SK-N-SH (cell line): ENCODE measurements around the gene ZDHHC7. TPM values are rescaled to one million over a fixed set of nuclear protein-coding genes. Genes with fewer than 3 reads are reported as not detected.

Experiments
- CTCF ChIA-PET: fragments of 300-600, 350-600 bp; formaldehyde crosslinking; extraction: SDS; loops from one replicate; lab custom pipeline; 2021; lab: Yijun Ruan, JAX
- POLR2A ChIA-PET: fragments of 350-600 bp; sonication (Branson Sonifier 250); formaldehyde crosslinking; extraction: SDS; loops from one replicate; lab custom pipeline; 2020; ENCODE audit warnings: antibody characterized with exemption, inconsistent platforms; lab: Yijun Ruan, JAX
- DNase-seq: peaks from one replicate; pipeline ENCODE4 v3.0.0; 2012
- H2AFZ ChIP-seq: fragments of 200-600 bp; sonication (generic); 2 replicates; pipeline ENCODE4 v1.8.1; 2016; ENCODE audit warnings: antibody characterized with exemption, mild to moderate bottlenecking, low read depth
- H3F3A ChIP-seq: fragments of 200-600 bp; sonication (generic); replicated peaks from 2 replicates; pipeline ENCODE3; 2016; ENCODE audit warnings: antibody characterized with exemption, mild to moderate bottlenecking; ENCODE audit not compliant: insufficient read depth
- H3K27ac ChIP-seq, 2 experiments: fragments of 200-500 bp in 1 of 2; fragments of 200-600 bp in 1 of 2; sonication (Bioruptor generic) in 1 of 2; sonication (generic), shearing (Covaris generic) in 1 of 2; 2 replicates each; pipeline versions ENCODE4 v1.5.1 to v1.6.1; 2014 to 2016; ENCODE audit warnings: low read depth in 2 of 2, inconsistent platforms in 1 of 2, low read length in 1 of 2, mild to moderate bottlenecking in 1 of 2, mixed read lengths in 1 of 2
- H3K27me3 ChIP-seq: fragments of 200-600 bp; sonication (generic), shearing (Covaris generic); 2 replicates; pipeline ENCODE4 v1.6.1; 2016; ENCODE audit warnings: mixed run types; ENCODE audit not compliant: insufficient read depth
- H3K36me3 ChIP-seq, 2 experiments: fragments of 200-500 bp in 1 of 2; fragments of 200-600 bp in 1 of 2; sonication (Bioruptor generic) in 1 of 2; sonication (generic) in 1 of 2; replicated peaks in 1 of 2; 2 replicates each; pipeline versions ENCODE3 to v1.5.1; 2014 to 2016; ENCODE audit warnings: low read length in 1 of 2, mild to moderate bottlenecking in 1 of 2; ENCODE audit not compliant: insufficient read depth in 2 of 2, control insufficient read depth in 1 of 2
- H3K4me1 ChIP-seq, 2 experiments: fragments of 200-500 bp in 1 of 2; fragments of 200-600 bp in 1 of 2; sonication (Bioruptor generic) in 1 of 2; sonication (generic), shearing (Covaris generic) in 1 of 2; 2 replicates each; pipeline versions ENCODE4 v1.5.1 to v1.6.1; 2014 to 2016; ENCODE audit warnings: low read depth in 1 of 2, low read length in 1 of 2, mixed run types in 1 of 2; ENCODE audit not compliant: insufficient read depth in 2 of 2, control insufficient read depth in 1 of 2
- H3K4me2 ChIP-seq: fragments of 200-600 bp; sonication (generic), shearing (Covaris generic); 2 replicates; pipeline ENCODE4 v1.6.1; 2017; ENCODE audit warnings: mixed run types
- H3K4me3 ChIP-seq, 2 experiments: fragments of 200-500 bp in 1 of 2; fragments of 200-600 bp in 1 of 2; sonication (Bioruptor generic) in 1 of 2; sonication (generic), shearing (Covaris generic) in 1 of 2; 2 replicates each; pipeline versions ENCODE4 v1.5.1 to v1.8.1; 2014 to 2016; ENCODE audit warnings: low read depth in 2 of 2, inconsistent platforms in 1 of 2, low read length in 1 of 2, mild to moderate bottlenecking in 1 of 2, mixed read lengths in 1 of 2, moderate library complexity in 1 of 2
- H3K79me2 ChIP-seq: fragments of 200-600 bp; sonication (generic); 2 replicates; pipeline ENCODE4 v1.8.1; 2017; ENCODE audit warnings: mild to moderate bottlenecking; ENCODE audit not compliant: insufficient read depth
- H3K9ac ChIP-seq: fragments of 200-600 bp; sonication (generic); 2 replicates; pipeline ENCODE4 v1.6.1; 2017; ENCODE audit warnings: mixed run types
- H3K9me2 ChIP-seq: fragments of 200-600 bp; sonication (generic); 2 replicates; pipeline ENCODE4 v1.6.1; 2017; ENCODE audit warnings: mixed run types
- H3K9me3 ChIP-seq: fragments of 200-600 bp; sonication (generic); 2 replicates; pipeline ENCODE4 v1.6.1; 2017; ENCODE audit warnings: mixed run types, mild to moderate bottlenecking, moderate library complexity
- H4K20me1 ChIP-seq: fragments of 200-600 bp; sonication (generic); 2 replicates; pipeline ENCODE4 v1.6.1; 2017; ENCODE audit warnings: mild to moderate bottlenecking, mixed run types; ENCODE audit not compliant: insufficient read depth
- EZH2phosphoT487 ChIP-seq: fragments of 200-600 bp; sonication (generic); IDR thresholded peaks from 2 replicates; pipeline ENCODE4 v1.6.1; 2017; ENCODE audit warnings: low read depth, mixed run types, mild to moderate bottlenecking, antibody characterized with exemption, moderate library complexity, borderline replicate concordance
- IRF3 ChIP-seq: fragments of 150-350 bp; IDR thresholded peaks from 2 replicates; pipeline ENCODE4 v1.6.1; 2016; ENCODE audit warnings: mild to moderate bottlenecking, low read depth, low read length
- JUND ChIP-seq: IDR thresholded peaks from 2 replicates; pipeline ENCODE4 v1.4.0; 2012
- MEF2A ChIP-seq: IDR thresholded peaks from 2 replicates; pipeline ENCODE4 v1.4.0; 2012; ENCODE audit warnings: low read depth, borderline replicate concordance
- RXRA ChIP-seq: IDR thresholded peaks from 2 replicates; pipeline ENCODE4 v1.4.0; 2012; ENCODE audit warnings: low read depth, mild to moderate bottlenecking, borderline replicate concordance
- TAF1 ChIP-seq: IDR thresholded peaks from 2 replicates; pipeline ENCODE4 v1.6.1; 2012; ENCODE audit warnings: low read depth, mild to moderate bottlenecking, low read length, moderate library complexity, borderline replicate concordance
- ZBTB33 ChIP-seq: IDR thresholded peaks from 2 replicates; pipeline ENCODE4 v1.4.0; 2012; ENCODE audit warnings: low read depth, borderline replicate concordance
- whole genome bisulfite sequencing: methylation state at CpG from one replicate; pipeline ENCODE4 v1.1.6; 2017; ENCODE audit warnings: low lambda C conversion rate; 5-methylcytosine and 5-hydroxymethylcytosine counted together
- polyA plus RNA-seq, 3 experiments: library from polyadenylated mRNA; depleted of rRNA; stranded (reverse); fragments of >200 nt; gene quantifications; 2 replicates each; pipeline ENCODE4 v1.2.3, GENCODE V29; 2012

The ZDHHC7 gene
- polyA plus RNA-seq, 1 of the 3 experiments (the other 2 are of a cell fraction), result 114 TPM

GRCh38 chr16:84927621-84928591, 83.4 kb downstream of the ZDHHC7 start:
- H3K4me1 ChIP-seq, result peaks cover 0 to 13% of the 10 kb centered on the region in 2 experiments; a peak in 1 of 4 replicates
- no peaks in the 10 kb centered on the region for H3K79me2 ChIP-seq
- no peaks in the 10 kb centered on the region for H3F3A ChIP-seq
- 85% methylated on average over 25 of the region's 34 CpGs for WGBS
- no peak overlapping the region for H3K27ac ChIP-seq
- H3K27me3 ChIP-seq, result no peaks in the 10 kb centered on the region
- ChIA-PET POLR2A (no interaction called here), CTCF (interaction anchor here (1.3 to 4.4 kb wide), 4 partner anchors 24 to 174 kb away, joined by 4 to 35 read pairs (median 13); no protein-coding TSS in a partner anchor)
- H3K36me3 ChIP-seq, result no peaks in the 10 kb centered on the region
- H4K20me1 ChIP-seq, result no peaks in the 10 kb centered on the region
- no peak overlapping the region for H3K4me3 ChIP-seq
- TF ChIP-seq IRF3 (no peak), TAF1 (no peak), EZH2phosphoT487 (no peak)
- no peak for DNase-seq
- H3K9ac ChIP-seq, result no peak overlapping the region
- no peak overlapping the region for H3K4me2 ChIP-seq
- no peaks in the 10 kb centered on the region for H3K9me2 ChIP-seq
- H3K9me3 ChIP-seq, result no peaks in the 10 kb centered on the region
- no peak overlapping the region for H2AFZ ChIP-seq

- no peaks in the 10 kb centered on the region for H3K36me3 ChIP-seq
- H3K9ac ChIP-seq, result no peak overlapping the region
- H3K9me3 ChIP-seq, result no peaks in the 10 kb centered on the region
- WGBS, result 55% methylated on average over 7 of the region's 7 CpGs
- H4K20me1 ChIP-seq, result no peaks in the 10 kb centered on the region
- H3K4me2 ChIP-seq, result no peak overlapping the region
- H3K27ac ChIP-seq, result no peak overlapping the region
- H3K79me2 ChIP-seq, result no peaks in the 10 kb centered on the region
- H3K27me3 ChIP-seq, result no peaks in the 10 kb centered on the region
- H2AFZ ChIP-seq, result no peak overlapping the region
- TF ChIP-seq ZBTB33, result no peak
- no peak for TF ChIP-seq MEF2A
- TF ChIP-seq RXRA, result no peak
- TF ChIP-seq JUND, result no peak
- no peaks in the 10 kb centered on the region for H3F3A ChIP-seq
- POLR2A ChIA-PET, result interaction anchor here (0.6 kb wide), 1 partner anchor 19 kb away, joined by 4 read pairs; no protein-coding TSS in a partner anchor
- H3K4me1 ChIP-seq, result peaks cover 0 to 20% of the 10 kb centered on the region in 2 experiments; a peak in 1 of 4 replicates
- DNase-seq, result no peak
- no peaks in the 10 kb centered on the region for H3K9me2 ChIP-seq
- H3K4me3 ChIP-seq, result no peak overlapping the region
- CTCF ChIA-PET, result interaction anchor here (0.7 to 4.4 kb wide), 8 partner anchors 11 to 503 kb away, joined by 3 to 35 read pairs (median 6); no protein-coding TSS in a partner anchor
Observed at GRCh38 chr16:84926462-84926861, 84.9 kb downstream of the ZDHHC7 start.
